IPS-NIHi7 (cell line): ENCODE results near the gene BCAR1.
A peak's percentile ranks its signal among the peaks of the same experiment; 100 is the strongest.
"Not testable (repeated sequence)": the region's sequence is repeated elsewhere in the genome, so short reads cannot be mapped to it uniquely, and the experiment has no call there.

Source experiments
- DNase-seq: peaks from one replicate; pipeline ENCODE4 v3.0.0; 2012; ENCODE audit warnings: mixed read lengths; ENCODE audit errors: extremely low spot score

BCAR1 gene, protein sequence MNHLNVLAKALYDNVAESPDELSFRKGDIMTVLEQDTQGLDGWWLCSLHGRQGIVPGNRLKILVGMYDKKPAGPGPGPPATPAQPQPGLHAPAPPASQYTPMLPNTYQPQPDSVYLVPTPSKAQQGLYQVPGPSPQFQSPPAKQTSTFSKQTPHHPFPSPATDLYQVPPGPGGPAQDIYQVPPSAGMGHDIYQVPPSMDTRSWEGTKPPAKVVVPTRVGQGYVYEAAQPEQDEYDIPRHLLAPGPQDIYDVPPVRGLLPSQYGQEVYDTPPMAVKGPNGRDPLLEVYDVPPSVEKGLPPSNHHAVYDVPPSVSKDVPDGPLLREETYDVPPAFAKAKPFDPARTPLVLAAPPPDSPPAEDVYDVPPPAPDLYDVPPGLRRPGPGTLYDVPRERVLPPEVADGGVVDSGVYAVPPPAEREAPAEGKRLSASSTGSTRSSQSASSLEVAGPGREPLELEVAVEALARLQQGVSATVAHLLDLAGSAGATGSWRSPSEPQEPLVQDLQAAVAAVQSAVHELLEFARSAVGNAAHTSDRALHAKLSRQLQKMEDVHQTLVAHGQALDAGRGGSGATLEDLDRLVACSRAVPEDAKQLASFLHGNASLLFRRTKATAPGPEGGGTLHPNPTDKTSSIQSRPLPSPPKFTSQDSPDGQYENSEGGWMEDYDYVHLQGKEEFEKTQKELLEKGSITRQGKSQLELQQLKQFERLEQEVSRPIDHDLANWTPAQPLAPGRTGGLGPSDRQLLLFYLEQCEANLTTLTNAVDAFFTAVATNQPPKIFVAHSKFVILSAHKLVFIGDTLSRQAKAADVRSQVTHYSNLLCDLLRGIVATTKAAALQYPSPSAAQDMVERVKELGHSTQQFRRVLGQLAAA

GRCh38 chr16:75251280-75252048 is at the start of gene BCAR1:
Gene BCAR1 (minus strand): TSS chr16:75251624. CDS start chr16:75251482, 142 bp downstream.
- peak; percentile 92 for DNase-seq

- no peak for DNase-seq
Observed at GRCh38 chr16:75298267-75298666, 46.8 kb upstream of the BCAR1 start.

DNA sequence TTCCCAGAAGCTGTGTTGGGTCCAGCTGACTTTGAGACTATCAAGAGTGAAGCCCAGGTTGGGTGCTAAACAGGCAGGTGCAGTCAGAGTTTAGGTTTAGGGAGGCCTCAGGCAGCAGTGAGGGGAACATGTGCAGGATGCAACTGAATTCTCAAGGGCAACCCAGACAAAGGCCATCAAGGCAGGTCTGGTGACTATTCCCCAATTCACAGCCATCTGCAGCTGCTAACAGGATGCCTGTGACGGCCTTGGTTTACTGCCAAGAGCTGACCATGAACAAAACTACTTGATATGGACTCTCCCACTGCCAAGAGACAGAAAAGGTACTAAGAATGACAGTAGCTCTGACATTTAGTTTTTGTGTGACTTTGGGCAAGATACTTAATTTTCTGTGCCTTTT is 45.2 kb upstream of the BCAR1 start:
- no peak for DNase-seq

DNA sequence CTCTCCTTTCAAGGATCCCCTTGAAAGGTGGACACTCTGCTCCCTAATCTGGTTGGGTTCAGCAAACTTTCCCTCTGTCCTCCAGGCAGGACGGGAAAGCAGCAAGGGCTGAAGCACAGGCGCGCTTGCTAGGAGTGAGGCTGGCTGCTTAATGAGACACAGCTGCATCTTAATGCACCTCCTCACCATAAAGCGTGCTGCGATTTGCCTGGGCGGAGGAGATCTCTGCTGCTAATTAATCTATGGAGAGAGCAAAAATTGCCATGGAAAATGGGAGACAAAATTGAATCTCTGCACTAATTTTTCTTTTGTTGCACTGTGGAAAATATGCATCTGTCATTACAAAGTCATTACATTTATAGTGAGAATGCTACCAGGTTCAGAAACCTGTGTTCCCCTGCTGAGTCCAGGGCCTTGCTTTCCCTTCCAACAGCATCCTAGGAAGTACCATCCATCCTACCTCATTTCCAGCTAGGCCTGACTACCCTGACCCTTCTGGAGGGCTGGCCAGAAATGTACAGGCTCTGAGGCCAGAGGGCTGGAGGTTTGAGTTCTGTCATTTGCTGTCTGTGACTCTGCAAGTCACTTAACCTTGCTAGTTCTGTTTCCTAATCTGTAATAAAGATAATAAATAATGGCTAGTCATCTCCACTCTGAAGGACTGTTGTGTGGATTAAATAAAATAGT is 43.5 kb upstream of the BCAR1 start:
- DNase-seq: no peak

GRCh38 chr16:75293772-75294171 is 42.3 kb upstream of the BCAR1 start:
- DNase-seq: no peak

DNA sequence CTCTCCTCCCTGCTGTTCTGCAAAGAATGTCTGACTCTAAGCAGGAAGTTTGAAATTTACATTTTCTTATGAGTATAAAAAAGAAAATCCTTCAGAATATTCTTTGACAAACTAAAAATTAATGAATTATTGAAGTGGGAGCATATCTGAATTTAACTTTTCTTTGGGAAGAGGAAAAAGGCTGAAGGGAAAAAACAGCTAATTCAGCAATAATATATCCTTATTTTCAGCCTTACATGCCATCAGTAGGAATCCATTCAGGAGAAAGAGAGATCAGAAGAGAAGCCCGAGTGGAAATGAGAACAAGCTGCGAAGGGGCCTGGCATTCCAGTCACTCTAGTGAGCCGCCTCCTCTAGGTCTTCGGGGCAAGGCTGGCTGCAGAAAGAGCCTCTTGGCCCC is 41.7 kb upstream of the BCAR1 start:
- DNase-seq: no peak

DNA sequence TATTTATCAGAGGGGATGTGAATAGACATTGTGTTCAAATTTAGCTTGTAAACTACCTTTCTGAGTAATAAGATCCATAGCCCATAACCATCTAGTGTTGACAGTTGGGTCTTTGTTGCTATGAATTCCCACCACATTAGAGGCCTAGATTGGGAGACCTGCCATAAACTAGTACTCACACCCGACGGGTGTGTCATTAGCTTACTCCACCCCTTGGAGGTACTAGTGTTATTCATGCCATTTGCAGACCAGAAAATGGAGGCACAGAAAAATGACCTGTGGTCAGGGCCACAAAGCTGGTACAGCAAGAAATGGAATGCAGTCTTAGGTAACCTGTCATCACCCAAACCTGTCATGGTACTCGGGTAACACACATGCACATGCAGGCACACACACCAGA is 41.3 kb upstream of the BCAR1 start:
- DNase-seq: no peak

DNA sequence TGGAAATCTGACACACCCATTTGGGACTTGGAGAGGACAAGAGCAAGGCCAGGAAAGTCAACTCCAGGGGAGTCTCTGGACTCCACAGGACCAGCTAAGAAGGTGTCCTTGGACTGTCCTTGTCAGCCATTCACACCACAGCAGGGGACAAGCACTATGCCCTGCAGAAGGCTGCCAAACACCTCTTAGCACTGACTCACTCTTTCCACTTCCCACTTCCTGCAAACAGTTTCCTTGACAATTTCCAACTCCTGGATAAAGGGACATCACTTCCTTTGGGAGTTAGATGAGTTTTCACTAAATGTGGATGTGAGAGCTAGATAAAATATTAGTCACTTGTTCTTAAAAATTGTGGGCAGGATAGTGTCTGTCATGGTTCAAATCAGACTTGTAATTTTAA is 37.8 kb upstream of the BCAR1 start:
- DNase-seq: no peak

DNA sequence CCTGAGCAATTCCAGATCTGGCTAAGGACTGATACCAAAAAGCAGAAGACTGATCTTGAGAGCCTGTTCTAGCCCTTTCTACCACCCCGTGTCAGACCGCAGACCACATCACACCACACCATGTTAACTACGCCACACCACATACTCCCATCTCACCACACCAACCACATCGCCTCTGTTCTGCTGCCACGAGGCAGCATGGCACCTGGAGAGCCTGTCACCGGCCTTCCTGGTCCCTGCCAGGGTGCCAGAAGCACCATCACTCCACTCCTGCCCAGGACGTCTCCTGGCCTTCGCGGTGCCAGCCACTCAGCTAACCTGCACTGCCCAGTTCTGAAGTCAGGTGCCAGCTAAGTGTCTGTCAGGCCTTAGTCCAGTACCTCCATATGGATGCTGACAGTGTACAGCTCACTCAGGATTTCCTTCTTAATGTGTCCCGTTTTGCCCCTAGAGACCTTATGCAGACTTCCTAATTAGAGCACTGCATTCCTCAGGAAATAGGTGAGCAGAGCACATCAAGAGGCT is 37.2 kb upstream of the BCAR1 start:
- no peak for DNase-seq

GRCh38 chr16:75288181-75288580 is 36.8 kb upstream of the BCAR1 start:
- no peak for DNase-seq

DNA sequence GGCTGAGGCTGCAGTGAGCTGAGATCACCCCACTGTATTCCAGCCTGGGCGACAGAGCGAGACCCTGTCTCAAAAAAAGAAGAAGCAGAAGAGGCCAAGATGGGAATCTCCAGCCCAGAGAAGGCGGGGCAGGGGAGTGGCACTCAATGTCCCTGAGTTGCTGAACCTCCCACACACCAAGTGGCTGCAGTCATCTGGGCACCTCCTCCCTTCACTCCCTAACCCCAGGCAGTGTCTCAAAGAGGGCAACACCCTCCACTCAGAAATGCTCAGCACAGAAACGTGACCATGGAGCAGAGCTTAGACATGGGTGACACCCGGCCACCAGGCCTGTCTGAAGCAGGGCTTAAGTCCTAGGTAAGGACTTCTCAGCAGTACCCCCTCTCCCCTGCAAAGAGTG is 36.3 kb upstream of the BCAR1 start:
- DNase-seq: no peak

DNA sequence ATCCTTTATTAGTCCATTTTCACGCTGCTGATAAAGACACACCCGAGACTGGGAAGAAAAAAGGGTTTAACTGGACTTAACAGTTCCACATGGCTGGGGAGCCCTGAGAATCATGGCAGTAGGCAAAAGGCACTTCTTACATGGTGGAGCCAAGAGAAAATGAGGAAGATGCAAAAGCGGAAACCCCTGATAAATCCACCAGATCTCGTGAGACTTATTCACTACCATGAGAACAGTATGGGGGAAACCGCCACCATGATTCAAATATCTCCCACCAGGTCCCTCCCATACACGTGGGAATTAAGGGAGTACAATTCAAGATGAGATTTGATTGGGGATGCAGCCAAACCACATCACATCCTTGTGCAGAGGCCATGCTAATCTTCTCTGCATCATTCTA is 35.0 kb upstream of the BCAR1 start:
- no peak for DNase-seq

DNA sequence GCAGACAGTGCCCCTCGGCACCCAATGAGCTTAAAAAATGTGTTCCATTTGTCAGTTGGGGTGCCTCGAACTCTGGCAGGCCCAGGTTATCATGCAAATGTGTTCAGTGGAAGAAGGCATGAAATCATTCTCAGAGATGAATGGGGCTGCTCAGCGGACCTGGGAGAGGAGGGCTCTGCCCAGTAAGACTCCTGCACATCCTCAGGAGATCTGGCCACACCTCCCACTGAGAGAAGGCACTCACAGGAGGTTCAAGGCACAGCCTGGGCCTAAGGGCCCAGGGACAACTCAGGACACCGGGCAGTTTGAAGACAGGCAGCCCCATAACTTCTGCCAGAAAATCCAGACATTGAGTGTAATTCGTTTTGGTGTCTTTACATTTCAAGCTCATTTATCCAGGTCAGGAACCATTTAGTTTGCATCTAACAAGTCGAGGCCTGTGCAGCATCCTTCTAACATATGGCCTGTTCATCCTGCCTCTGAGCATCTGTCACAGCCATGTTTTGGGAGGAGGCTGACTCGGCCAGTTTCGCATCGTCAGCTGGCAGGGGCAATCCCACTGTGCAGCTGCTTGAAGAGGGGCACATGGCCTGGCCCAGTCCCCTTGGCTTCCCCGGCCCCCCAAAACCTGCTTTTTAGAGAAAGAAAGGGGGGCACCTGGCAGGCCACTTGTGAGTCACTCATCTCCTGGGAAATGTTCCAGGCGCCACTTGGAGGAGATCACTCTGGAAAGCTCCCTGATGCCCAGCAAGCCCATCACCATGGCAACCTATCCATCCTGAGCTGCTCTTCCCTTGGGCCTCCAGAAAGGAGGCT is 31.2 kb upstream of the BCAR1 start:
- DNase-seq: no peak

GRCh38 chr16:75281826-75282225 is 30.4 kb upstream of the BCAR1 start:
- DNase-seq: no peak

DNA sequence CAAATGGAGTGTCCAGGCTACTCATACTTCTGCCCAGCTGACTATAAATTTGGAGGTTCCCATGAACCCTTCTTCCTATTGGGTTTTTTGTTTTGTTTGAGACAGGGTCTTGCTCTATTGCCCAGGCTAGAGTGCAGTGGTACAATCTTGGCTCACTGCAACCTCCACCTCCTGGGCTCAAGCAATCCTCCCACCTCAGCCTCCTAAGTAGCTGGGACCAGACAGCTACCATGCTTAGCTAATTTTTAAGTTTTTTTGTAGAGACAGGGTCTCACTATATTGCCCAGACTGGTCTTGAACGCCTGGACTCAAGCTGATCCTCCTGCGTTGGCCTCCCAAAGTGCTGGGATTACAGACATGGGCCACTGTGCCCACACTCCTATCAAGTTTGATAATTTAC is 29.6 kb upstream of the BCAR1 start:
- not testable (repeated sequence) for DNase-seq

DNA sequence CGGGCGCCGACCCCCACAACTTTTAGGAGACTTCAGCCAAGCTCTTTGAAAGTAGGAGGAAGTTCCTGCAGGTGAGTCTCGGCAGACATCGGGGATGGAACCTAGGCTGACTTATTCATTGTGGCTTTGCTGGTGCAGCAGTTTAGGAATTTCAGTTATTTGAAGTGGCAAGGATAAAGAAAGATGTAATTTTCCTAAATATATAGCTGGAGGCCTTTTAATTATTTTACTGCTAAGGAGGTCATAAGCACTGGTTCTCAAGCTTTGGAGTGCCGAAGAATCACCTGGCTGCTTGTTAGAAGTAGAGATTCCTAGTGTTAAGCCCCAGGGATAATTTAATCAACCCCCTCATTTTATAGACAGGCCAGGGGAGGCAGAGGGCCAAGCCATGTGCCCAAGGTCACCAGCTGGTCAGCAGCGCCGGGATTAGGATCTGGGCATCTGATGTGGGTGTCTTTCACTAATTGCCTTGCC is 28.9 kb upstream of the BCAR1 start:
- DNase-seq: no peak

- no peak for DNase-seq
Observed at GRCh38 chr16:75279305-75279704, 27.9 kb upstream of the BCAR1 start.

DNA sequence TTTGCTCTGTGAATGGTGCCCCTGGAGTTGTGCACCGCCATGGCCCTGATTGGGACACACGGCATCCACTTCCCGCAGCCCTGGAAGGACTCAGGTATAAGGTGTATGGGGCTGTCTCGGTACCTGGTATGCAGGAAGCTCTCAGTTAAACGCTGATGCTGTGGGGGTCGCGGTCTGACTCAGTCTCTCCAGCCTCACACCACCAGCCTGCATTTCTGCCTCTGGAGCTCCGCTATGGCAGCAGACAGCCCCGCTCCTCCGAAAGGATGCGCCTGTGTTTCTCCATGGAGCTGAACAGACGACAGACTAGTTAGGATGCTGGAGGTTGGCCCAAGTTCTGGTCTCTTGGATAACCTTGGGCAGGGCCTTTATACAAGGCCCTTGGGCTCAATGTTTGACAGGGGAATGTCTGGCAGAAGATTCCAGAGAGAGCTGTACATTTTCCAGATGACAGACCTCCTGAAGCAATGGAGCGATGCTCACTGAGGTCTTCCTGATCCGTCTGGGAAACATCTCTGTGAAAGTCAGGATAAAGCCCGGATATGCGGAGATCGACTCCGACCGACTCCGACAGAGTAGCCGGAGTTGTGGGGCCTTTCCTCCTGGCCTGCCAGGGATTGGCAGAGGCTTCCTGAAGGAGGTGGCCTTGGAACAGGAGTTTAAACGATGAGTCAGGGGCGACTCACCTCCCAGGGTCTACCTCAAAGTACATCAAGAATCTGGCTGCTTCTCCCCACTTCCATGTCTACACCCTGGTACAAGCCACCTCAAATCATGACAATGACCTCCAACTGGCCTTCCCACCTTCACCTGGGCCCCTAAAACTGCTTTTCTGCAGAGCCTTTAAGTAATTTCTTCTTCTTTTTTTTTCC is 21.9 kb upstream of the BCAR1 start:
- DNase-seq: peak; percentile 17

- DNase-seq: not testable (repeated sequence)
Observed at GRCh38 chr16:75272629-75273028, 21.2 kb upstream of the BCAR1 start.
